GM12864 (cell line): ENCODE measurements around the gene DTYMK.

ENCODE experiments used
- DNase-seq: peaks from one replicate; pipeline ENCODE4 v3.0.0-alpha.2; 2011; ENCODE audit warnings: low read depth
- H3K4me3 ChIP-seq: 2 replicates; pipeline ENCODE4 v1.5.1; 2011; ENCODE audit warnings: mild to moderate bottlenecking, low read depth, low read length, control low read depth
- TF ChIP-seq, protein P1 (sequence below): IDR thresholded peaks from 2 replicates; pipeline ENCODE4 v1.5.1; 2011; ENCODE audit warnings: low read depth, mild to moderate bottlenecking, moderate library complexity, low read length, control low read depth, inconsistent platforms; ENCODE audit errors: missing control alignments

The DTYMK gene

DNA sequence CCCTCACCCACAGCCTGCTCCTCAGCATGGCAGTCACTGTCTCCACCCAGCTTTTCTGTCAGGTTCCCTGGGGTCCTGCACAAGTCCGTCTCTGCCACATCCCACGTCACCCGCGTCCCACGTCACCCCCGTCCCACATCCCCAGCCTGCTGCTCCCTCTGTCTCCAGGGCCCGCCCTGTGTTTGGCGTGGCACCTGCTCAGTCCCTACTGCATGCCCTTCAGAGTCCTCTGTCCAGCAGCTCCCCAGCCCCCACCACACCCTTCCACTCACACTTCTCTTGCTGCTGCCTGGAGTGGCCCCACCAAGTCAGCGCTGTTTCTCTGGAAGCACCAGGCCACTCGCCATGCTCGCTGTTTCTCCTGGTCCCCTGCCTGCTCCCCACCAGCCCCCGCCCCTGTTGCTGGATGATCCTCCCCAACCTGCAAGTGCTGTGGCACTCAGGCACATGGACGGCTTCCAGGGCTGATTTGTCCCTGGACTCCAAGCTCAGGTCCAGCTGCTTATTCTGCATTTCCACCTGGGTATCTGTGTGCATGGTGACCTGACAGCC lies 30.3 kb downstream of the DTYMK start:
- H3K4me3 ChIP-seq, result no peak overlapping the region
- TF ChIP-seq, protein P1, sequence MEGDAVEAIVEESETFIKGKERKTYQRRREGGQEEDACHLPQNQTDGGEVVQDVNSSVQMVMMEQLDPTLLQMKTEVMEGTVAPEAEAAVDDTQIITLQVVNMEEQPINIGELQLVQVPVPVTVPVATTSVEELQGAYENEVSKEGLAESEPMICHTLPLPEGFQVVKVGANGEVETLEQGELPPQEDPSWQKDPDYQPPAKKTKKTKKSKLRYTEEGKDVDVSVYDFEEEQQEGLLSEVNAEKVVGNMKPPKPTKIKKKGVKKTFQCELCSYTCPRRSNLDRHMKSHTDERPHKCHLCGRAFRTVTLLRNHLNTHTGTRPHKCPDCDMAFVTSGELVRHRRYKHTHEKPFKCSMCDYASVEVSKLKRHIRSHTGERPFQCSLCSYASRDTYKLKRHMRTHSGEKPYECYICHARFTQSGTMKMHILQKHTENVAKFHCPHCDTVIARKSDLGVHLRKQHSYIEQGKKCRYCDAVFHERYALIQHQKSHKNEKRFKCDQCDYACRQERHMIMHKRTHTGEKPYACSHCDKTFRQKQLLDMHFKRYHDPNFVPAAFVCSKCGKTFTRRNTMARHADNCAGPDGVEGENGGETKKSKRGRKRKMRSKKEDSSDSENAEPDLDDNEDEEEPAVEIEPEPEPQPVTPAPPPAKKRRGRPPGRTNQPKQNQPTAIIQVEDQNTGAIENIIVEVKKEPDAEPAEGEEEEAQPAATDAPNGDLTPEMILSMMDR, result no peak
- DNase-seq, result no peak

DNA sequence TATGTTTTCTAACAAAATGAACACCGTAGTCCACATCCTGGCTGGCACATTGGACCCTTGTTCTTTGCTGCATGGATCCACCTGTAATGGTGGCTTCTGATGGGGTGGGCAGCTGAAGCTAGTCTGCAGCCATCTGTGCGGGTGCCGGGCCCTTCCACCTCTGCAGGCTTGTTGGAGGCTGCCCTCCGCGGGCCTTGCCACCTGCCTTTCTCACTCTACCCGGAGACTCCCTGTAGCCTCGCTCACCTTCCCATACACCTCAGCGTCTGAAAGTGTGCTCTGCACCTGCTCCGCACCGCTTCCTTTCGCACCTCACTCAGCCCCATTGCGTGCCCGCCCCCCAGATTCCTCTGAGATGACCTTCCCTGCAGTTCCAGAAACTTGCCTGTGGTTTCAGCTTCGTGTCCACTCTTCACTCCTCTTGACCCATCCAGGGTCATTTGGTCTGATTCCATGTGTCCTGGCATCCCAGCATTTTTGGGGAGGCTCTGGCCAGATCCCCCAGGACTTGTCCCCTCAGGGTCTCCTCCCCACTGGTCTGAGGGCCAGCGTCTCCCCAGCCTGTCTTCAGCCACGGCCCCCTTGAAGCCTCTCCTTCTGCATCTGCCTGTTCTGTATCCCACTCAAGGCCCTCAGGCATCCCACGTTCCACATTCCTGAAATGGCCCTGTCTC lies 31.0 kb downstream of the DTYMK start:
- no peak overlapping the region for H3K4me3 ChIP-seq
- DNase-seq, result no peak
- TF ChIP-seq, protein P1, result no peak

DNA sequence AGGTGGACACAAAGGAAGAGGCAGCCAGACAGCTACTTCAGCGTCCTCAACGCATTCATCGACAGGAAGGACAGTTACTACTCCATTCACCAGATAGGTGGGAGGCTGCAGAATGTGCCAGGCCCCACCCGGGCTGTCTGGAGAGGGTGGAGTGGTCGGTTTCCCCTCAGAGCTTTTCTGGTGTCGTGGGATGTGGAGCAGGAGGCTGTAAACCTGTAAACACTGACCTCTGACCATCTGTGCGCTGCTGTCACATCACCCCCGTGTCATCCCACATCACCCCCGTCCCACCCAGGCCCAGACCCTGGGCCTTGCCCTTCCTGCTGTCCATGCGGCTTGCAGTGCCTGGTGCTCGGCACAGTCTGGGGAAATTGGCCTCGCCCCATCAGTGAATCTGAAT lies 32.1 kb downstream of the DTYMK start:
- no peak overlapping the region for H3K4me3 ChIP-seq
- DNase-seq, result no peak
- TF ChIP-seq, protein P1, result no peak

DNA sequence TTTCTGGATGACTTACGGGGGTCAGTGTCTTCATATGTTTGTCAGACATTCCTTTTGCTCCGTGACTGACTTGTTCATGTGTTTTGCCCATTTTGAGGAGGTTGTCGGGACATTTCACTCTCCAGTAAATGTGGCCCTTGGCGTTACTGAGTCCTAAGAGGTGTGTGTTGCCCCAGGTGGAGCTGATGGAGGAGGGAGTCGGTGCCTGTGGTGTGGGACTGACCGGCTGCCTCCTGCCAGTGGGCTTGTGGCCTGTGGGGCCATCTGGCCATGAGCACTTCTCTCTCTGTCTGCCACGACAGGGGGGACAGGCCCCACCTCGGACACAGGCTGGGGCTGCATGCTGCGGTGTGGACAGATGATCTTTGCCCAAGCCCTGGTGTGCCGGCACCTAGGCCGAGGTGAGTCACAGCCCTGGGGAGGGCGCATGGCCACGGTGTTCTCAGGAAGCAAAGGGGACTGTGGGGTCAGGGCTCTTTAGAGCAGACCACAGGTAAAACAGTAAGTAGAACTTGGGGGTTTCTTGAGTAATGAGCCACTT lies 33.3 kb downstream of the DTYMK start:
- no peak for DNase-seq
- H3K4me3 ChIP-seq, result no peak overlapping the region
- TF ChIP-seq, protein P1, result no peak

DNA sequence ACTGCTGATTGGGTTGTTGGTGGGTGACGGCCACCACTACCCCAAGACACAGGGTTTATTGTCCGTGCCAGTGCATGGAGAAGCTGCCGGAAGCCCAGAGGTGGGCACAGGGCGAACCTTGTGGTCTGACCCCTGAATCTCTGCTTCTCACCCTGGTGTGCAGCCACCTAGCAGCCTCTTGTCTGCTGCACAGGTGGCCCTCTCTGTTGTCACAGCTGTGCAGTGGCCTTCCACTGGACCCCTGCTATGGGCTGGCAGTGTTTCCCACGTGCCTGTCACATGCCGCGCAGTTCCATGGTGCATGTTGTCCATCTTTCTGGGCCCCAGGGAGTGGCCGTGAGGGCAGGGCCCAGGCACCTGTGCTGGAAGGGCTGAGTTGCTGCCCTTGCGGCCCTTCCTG lies 33.9 kb downstream of the DTYMK start:
- DNase-seq, result no peak
- no peak overlapping the region for H3K4me3 ChIP-seq
- TF ChIP-seq, protein P1, result no peak

- TF ChIP-seq, protein P1, result no peak
These were observed 34.5 kb downstream of the DTYMK start for GRCh38 chr2:241652142-241652541.

GRCh38 chr2:241649927-241650326 lies 36.7 kb downstream of the DTYMK start:
- H3K4me3 ChIP-seq, result no peak overlapping the region
- DNase-seq, result no peak
- TF ChIP-seq, protein P1, result no peak

More at GRCh38 chr2:241652142-241652541, 34.5 kb downstream of the DTYMK start:
- no peak for DNase-seq
- no peak overlapping the region for H3K4me3 ChIP-seq
